ENCODE measurements around the gene OLFML2A.
A peak's percentile ranks its signal among the peaks of the same experiment; 100 is the strongest.

DNA sequence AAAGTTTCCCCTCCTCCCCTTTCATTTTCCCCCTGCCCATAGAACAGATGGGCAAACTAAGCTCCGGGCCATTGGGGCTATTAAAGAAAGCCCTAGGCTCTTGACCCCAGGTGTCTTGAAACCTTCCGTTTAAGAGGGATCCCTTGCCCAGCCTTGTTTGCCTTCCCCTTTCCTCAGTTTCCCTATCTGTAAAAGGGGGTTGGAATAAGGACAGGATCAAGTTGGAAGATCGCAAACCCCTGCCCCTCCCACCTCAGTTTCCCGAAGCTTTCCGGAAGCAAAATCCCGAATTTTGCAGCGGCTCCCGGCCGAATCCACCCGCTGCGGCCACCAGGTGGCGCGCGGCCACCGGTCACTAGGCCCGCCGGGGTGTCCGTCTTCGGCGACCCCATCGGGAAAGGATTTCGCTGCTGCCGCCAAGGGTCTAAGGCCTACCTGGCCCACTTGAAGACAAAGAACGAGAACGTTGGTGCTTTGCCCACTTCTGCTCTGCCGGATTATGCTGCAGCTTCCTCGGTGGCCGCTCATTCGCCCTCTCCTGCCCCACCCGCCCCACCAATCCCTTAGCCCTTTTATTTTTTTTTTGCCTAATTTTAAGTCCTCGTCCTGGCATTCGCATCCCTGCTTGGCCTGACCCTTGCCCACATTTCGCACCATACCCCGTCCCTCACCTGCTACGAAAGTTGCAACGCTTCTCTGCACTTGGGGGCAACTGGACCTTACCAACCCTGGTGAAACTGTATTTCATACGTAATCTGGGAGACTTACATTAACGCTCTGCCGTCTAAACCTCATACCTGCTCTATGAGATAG is 4.9 kb upstream of the OLFML2A start:
- TF ChIP-seq, protein P1, sequence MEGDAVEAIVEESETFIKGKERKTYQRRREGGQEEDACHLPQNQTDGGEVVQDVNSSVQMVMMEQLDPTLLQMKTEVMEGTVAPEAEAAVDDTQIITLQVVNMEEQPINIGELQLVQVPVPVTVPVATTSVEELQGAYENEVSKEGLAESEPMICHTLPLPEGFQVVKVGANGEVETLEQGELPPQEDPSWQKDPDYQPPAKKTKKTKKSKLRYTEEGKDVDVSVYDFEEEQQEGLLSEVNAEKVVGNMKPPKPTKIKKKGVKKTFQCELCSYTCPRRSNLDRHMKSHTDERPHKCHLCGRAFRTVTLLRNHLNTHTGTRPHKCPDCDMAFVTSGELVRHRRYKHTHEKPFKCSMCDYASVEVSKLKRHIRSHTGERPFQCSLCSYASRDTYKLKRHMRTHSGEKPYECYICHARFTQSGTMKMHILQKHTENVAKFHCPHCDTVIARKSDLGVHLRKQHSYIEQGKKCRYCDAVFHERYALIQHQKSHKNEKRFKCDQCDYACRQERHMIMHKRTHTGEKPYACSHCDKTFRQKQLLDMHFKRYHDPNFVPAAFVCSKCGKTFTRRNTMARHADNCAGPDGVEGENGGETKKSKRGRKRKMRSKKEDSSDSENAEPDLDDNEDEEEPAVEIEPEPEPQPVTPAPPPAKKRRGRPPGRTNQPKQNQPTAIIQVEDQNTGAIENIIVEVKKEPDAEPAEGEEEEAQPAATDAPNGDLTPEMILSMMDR (IDR thresholded peaks at IDR 0.05; ENCODE audit: insufficient read depth, low read length, poor library complexity, severe bottlenecking): peak; percentile 94
- no peak for TF ChIP-seq EZH2phosphoT487 (conservative IDR thresholded peaks at IDR 0.05; ENCODE audit: low read length)
